Heart left ventricle (tissue), 16 donors: Measurements from ENCODE around the gene CCDC32. TPM values are rescaled to one million over a fixed set of nuclear protein-coding genes. Genes with fewer than 3 reads are reported as not detected.

Source experiments
- ATAC-seq, 4 donors: fragments of 200-7000 bp; cut with Tn5 transposase; one replicate each; pipeline ENCODE4 v1.9.1; 2020 to 2022; ENCODE audit warnings: moderate library complexity in 4 of 4, mild to moderate bottlenecking in 3 of 4, moderate number of reproducible peaks in 1 of 4
- DNase-seq, 5 donors: peaks; one replicate each; pipeline ENCODE4 v3.0.0-alpha.2; 2020
- H3K27ac ChIP-seq, 12 donors: fragments of 200-600 bp; sonication (generic) in 4 of 12; one replicate each; pipeline versions ENCODE4 v1.5.0 to v1.8.0; 2016 to 2022; ENCODE audit warnings: mild to moderate bottlenecking in 2 of 12
- H3K27me3 ChIP-seq, 9 donors: fragments of 200-600 bp; sonication (generic) in 2 of 9; one replicate each; pipeline versions ENCODE4 v1.5.1 to v1.8.0; 2016 to 2022; ENCODE audit warnings: mild to moderate bottlenecking in 3 of 9
- H3K36me3 ChIP-seq, 9 donors: fragments of 200-600 bp; sonication (generic) in 2 of 9; one replicate each; pipeline versions ENCODE4 v1.5.0 to v1.8.0; 2018 to 2022; ENCODE audit warnings: mild to moderate bottlenecking in 2 of 9
- H3K4me1 ChIP-seq, 12 donors: fragments of 200-600 bp; sonication (generic) in 4 of 12; one replicate each; pipeline versions ENCODE4 v1.5.0 to v1.8.0; 2016 to 2022; ENCODE audit warnings: mild to moderate bottlenecking in 3 of 12
- H3K4me3 ChIP-seq, 12 donors: fragments of 200-600 bp; sonication (generic) in 4 of 12; one replicate each; pipeline versions ENCODE4 v1.5.0 to v1.8.0; 2017 to 2022; ENCODE audit warnings: mild to moderate bottlenecking in 9 of 12, moderate library complexity in 4 of 12
- H3K9me3 ChIP-seq, 12 donors: fragments of 200-600 bp; sonication (generic) in 4 of 12; one replicate each; pipeline versions ENCODE4 v1.5.0 to v1.8.0; 2016 to 2022; ENCODE audit warnings: mild to moderate bottlenecking in 1 of 12
- CTCF ChIP-seq, 12 donors: fragments of 200-600 bp; sonication (generic) in 4 of 12; IDR thresholded peaks; one replicate each; pipeline versions ENCODE4 v1.5.0 to v1.8.0; 2018 to 2022; ENCODE audit warnings: antibody characterized with exemption in 12 of 12, mild to moderate bottlenecking in 5 of 12
- POLR2A ChIP-seq, 2 donors: fragments of 450-650 bp; IDR thresholded peaks; one replicate each; pipeline ENCODE4 v1.6.1; 2017; ENCODE audit warnings: antibody characterized with exemption in 2 of 2, mild to moderate bottlenecking in 2 of 2, moderate library complexity in 2 of 2
- WGBS, 4 donors: extraction: QIAGEN DNeasy Blood & Tissue Kit in 2 of 4; methylation state at CpG; one replicate each; pipeline versions ENCODE4 v1.1.5 to v1.1.7; 2013 to 2018; 5-methylcytosine and 5-hydroxymethylcytosine counted together
- intact Hi-C, 10 donors: fragments of 100-400 bp; cut with DNase I; formaldehyde crosslinking; loops; one replicate each; pipeline versions ENCODE4 v1.11.1 to v1.14.2; 2022
- polyA plus RNA-seq, 2 donors: library from polyadenylated mRNA; stranded (reverse); fragments of 200-250 nt; gene quantifications; one replicate each; pipeline ENCODE4 v1.2.3, GENCODE V29; 2013
- total RNA-seq, 9 donors: library from RNA; depleted of rRNA in 2 of 9; stranded (reverse); fragments of >200 nt in 2 of 9; fragmentation: NEBNext Ultra II Directional in 3 of 9; extraction: Animal tissue kit (Norgen Biotek cat#: 25700) in 3 of 9; gene quantifications; one replicate each; pipeline versions ENCODE4 v1.1.0 to v1.2.4, GENCODE V29; 2016 to 2023
- donor health status: ischemic (EF 13 %, LVEDD 7.1; RV severe dilation, severe dysfunction).
- donor health status: healthy with polysubstance abuse.
- donor health status: DM: no; HTN: yes; CAD: no.
- donor health status: DM: no; HTN: no; CAD: no.
- donor health status: ischemic (EF 25% LVEDD 6.9; RV normal size, moderate dysfunction).
- donor health status: ischemic (EF 25% LVEDD 5.7; RV mildly dilated, moderate dysfunction).
- donor health status: healthy.
- donor health status: DM: yes; HTN: yes; CAD: no.
- donor health status: ischemic (EF 35%, LVEDD 5.7; RV mildly dilated, moderate dysfunction).
- donor health status: nonischemic (EF 11% LVEDD 7.7; RV severe dilation, severe dysfunction).
- donor health status: DM: yes; HTN: yes; CAD: no.
- donor health status: PGD.
- donor health status: ischemic (EF 29% LVEDD 5.4; RV normal size, mild dysfunction).
- donor health status: nonischemic (EF 23%, LVEDD 6.1; RV moderate dilation, normal function).

The CCDC32 gene
- total and polyA plus RNA-seq, 11 donors = 13.0 to 38.2 (median 25.4) TPM

GRCh38 chr15:40595219-40595618 is 30.4 kb upstream of the CCDC32 start:
- ATAC-seq (no peak), DNase-seq (no peak)
- TF ChIP-seq POLR2A (IDR thresholded peaks at IDR 0.05) (no peak), CTCF (IDR thresholded peaks at IDR 0.05) (no peak)
- no peaks in the 10 kb centered on the region for H3K36me3 ChIP-seq
- 34 to 39% (median 38%) methylated on average over 5 of the region's 5 CpGs for WGBS, 4 donors
- no peaks in the 10 kb centered on the region for H3K27me3 ChIP-seq
- peaks cover 0 to 21% (median 7%) of the 10 kb centered on the region in 12 donors for H3K4me1 ChIP-seq
- no peak overlapping the region for H3K27ac ChIP-seq
- H3K9me3 ChIP-seq = no peaks in the 10 kb centered on the region
- peak overlapping the region in 5 of 12 donors; percentile 58 to 80 (median 71) for H3K4me3 ChIP-seq
- intact Hi-C loops = loop anchor here in 4 of 10 donors (10.0 kb wide), 3 partner anchors 100 to 300 kb away; partner anchors contain the start of genes VPS18 (in 3 of the 4), C15orf62 (in 1 of the 4), GCHFR (in 1 of the 4) and RAD51 (in 1 of the 4)

GRCh38 chr15:40594429-40594836 is 29.6 kb upstream of the CCDC32 start:
- Histone ChIP-seq H3K4me1 (peaks cover 0 to 24% (median 7%) of the 10 kb centered on the region in 12 donors), H3K27ac (peak overlapping the region in 8 of 12 donors; percentile 85 to 98 (median 91)), H3K9me3 (no peaks in the 10 kb centered on the region), H3K27me3 (no peaks in the 10 kb centered on the region), H3K4me3 (peak overlapping the region; percentile 51 to 80 (median 60)), H3K36me3 (no peaks in the 10 kb centered on the region)
- 0 to 2% (median 1%) methylated on average over 22 to 31 of the region's 31 CpGs for WGBS, 4 donors
- intact Hi-C loops = loop anchor here in 9 of 10 donors (1.0 to 10.0 kb wide), 7 partner anchors 82 to 300 kb away; partner anchors contain the start of genes VPS18 (in 9 of the 9), RAD51 (in 2 of the 9), C15orf62 (in 1 of the 9) and GCHFR (in 1 of the 9)
- ATAC-seq = peak; percentile 12 to 61 (median 48)
- TF ChIP-seq CTCF (IDR thresholded peaks at IDR 0.05) (no peak), POLR2A (IDR thresholded peaks at IDR 0.05) (no peak)
- peak; percentile 34 to 73 (median 49) for DNase-seq

- intact Hi-C loops = loop anchor here in 9 of 10 donors (1.0 to 10.0 kb wide), 7 partner anchors 82 to 301 kb away; partner anchors contain the start of genes VPS18 (in 9 of the 9), RAD51 (in 2 of the 9), C15orf62 (in 1 of the 9) and GCHFR (in 1 of the 9)
- WGBS, 4 donors = 4% methylated on average over 39 to 41 of the region's 41 CpGs
- Histone ChIP-seq H3K27me3 (no peaks in the 10 kb centered on the region), H3K4me1 (peaks cover 0 to 24% (median 7%) of the 10 kb centered on the region in 12 donors), H3K27ac (peak within 1 kb of the TSS; percentile 83 to 98 (median 88)), H3K36me3 (no peaks in the 10 kb centered on the region), H3K9me3 (no peaks in the 10 kb centered on the region), H3K4me3 (peak within 1 kb of the TSS; percentile 51 to 80 (median 60))
- TF ChIP-seq CTCF (IDR thresholded peaks at IDR 0.05) = peak in 1 of 12 donors; percentile 0
- TF ChIP-seq POLR2A (IDR thresholded peaks at IDR 0.05) = no peak
- DNase-seq (peak; percentile 83 to 94 (median 90)), ATAC-seq (peak; percentile 95 to 97 (median 96))
Observed at GRCh38 chr15:40593588-40594428, 29.0 kb upstream of the CCDC32 start, which contains the start of gene KNL1. Gene KNL1, plus strand, starts transcription at chr15:40594249. Its CDS starts 8,683 bp downstream, at chr15:40602932.
